ENCODE results near the gene PTPRG. TPM values are rescaled to one million over a fixed set of nuclear protein-coding genes. Genes with fewer than 3 reads are reported as not detected.
A peak's percentile ranks its signal among the peaks of the same experiment; 100 is the strongest.
"Not testable (repeated sequence)": the region's sequence is repeated elsewhere in the genome, so short reads cannot be mapped to it uniquely, and the experiment has no call there.

Gene PTPRG
- total RNA-seq, 1 experiment from 2014 or later: 69.3 TPM

DNA sequence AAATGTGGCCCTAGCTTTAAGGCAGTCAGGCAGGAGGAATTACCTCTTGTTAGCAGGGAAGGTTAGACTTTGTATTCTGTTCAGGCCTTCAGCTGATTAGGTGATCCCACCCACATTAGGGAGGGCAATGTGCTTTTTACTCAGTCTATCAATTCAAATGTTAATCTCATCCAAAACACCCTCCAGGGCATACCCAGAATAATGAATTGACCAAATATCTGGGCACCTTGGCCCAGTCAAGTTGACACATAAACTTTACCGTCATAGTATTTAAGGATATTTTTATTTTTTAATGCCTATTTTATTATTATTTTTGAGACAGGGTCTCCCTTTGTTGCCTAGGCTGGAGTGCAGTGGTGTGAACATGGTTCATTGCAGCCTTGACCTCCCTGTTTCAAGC, 146.1 kb downstream of the PTPRG start:
- no peak overlapping the region for H2BK15ac ChIP-seq (ENCODE audit: low read depth, low read length)
- H3K27ac ChIP-seq (ENCODE audit: insufficient read length, low read depth, low read length): peak overlapping the region; percentile 29
- peaks cover 29% of the 10 kb centered on the region for H3K4me1 ChIP-seq (ENCODE audit: insufficient read depth, low read length)
- no peak overlapping the region for H3K18ac ChIP-seq (ENCODE audit: insufficient read length, low read depth, low read length)
- H2BK120ac ChIP-seq (ENCODE audit: low read depth, low read length, poor library complexity, severe bottlenecking): no peak overlapping the region
- peak overlapping the region; percentile 51 for H2AK5ac ChIP-seq (ENCODE audit: insufficient read length, low read length)
- no peak overlapping the region for H3K4me3 Mint-ChIP-seq
- no peak overlapping the region for H2BK12ac ChIP-seq (ENCODE audit: insufficient read length, low read depth, low read length)
- no peak for TF ChIP-seq CTCF (conservative IDR thresholded peaks at IDR 0.05)
- no peaks in the 10 kb centered on the region for H3K27me3 Mint-ChIP-seq (ENCODE audit: low read depth)
- H3K36me3 Mint-ChIP-seq (ENCODE audit: insufficient read depth in 1 of 3, low read depth in 3 of 3): peaks cover 21 to 23% (median 22%) of the 10 kb centered on the region in 3 experiments
- no peaks in the 10 kb centered on the region for H3K27me3 ChIP-seq (ENCODE audit: insufficient read depth, low read length)
- no peak overlapping the region for H3K9ac ChIP-seq (ENCODE audit: extremely low read depth, insufficient read length, low read length)
- no peak overlapping the region for H2AFZ ChIP-seq (ENCODE audit: low read length)
- H3K23me2 ChIP-seq (ENCODE audit: insufficient read length, low read depth, low read length, poor library complexity, severe bottlenecking): no peaks in the 10 kb centered on the region
- no peaks in the 10 kb centered on the region for H4K20me1 ChIP-seq (ENCODE audit: control insufficient read depth, insufficient read depth, insufficient read length)
- no peak overlapping the region for H3T11ph ChIP-seq (ENCODE audit: low read length)
- no peak overlapping the region for H2BK5ac ChIP-seq (ENCODE audit: insufficient read length, low read length)
- H3K23ac ChIP-seq (ENCODE audit: insufficient read length, low read depth, low read length): no peak overlapping the region
- peaks cover 72 to 78% of the 10 kb centered on the region in 2 experiments for H3K4me1 Mint-ChIP-seq
- H4K91ac ChIP-seq (ENCODE audit: insufficient read length, low read depth, low read length): no peak overlapping the region
- H3K27ac Mint-ChIP-seq: peak overlapping the region; percentile 72 to 85 (median 73); a peak in 4 of 7 replicates
- H3K9me3 Mint-ChIP-seq: peaks cover 3 to 15% of the 10 kb centered on the region in 2 experiments; a peak in 4 of 5 replicates
- no CpG with 5 or more reads among the region's 1 CpG for whole genome bisulfite sequencing (ENCODE audit: extremely low coverage, insufficient read length, low lambda C conversion rate)
- peaks cover 42% of the 10 kb centered on the region; the same call in 1 of the 2 replicates for H3K79me2 ChIP-seq (ENCODE audit: insufficient read depth, low read length)
- no peak overlapping the region for H3K4me2 ChIP-seq (ENCODE audit: insufficient read depth, insufficient read length, low read length)
- H4K5ac ChIP-seq (ENCODE audit: insufficient read length, low read depth, low read length): no peak overlapping the region
- DNase-seq: no peak
- H3K14ac ChIP-seq (ENCODE audit: insufficient read depth, low read length): no peak overlapping the region
- H3K9me3 ChIP-seq (ENCODE audit: control insufficient read depth, low read depth, low read length): no peaks in the 10 kb centered on the region
- peaks cover 17% of the 10 kb centered on the region for H3K79me1 ChIP-seq (ENCODE audit: insufficient read depth, low read depth, low read length, poor library complexity, severe bottlenecking)
- H3K56ac ChIP-seq (ENCODE audit: insufficient read length, low read depth, low read length): no peak overlapping the region
- H3K4ac ChIP-seq (ENCODE audit: low read depth, low read length): no peak overlapping the region
- no peak overlapping the region for H2BK20ac ChIP-seq (ENCODE audit: low read depth, low read length, poor library complexity, severe bottlenecking)
- H4K8ac ChIP-seq (replicated peaks; ENCODE audit: insufficient read length, low read depth, low read length): no peak overlapping the region

- H2BK5ac ChIP-seq (ENCODE audit: insufficient read length, low read length); H3K27ac Mint-ChIP-seq; H3K18ac ChIP-seq (ENCODE audit: insufficient read length, low read depth, low read length); H4K91ac ChIP-seq (ENCODE audit: insufficient read length, low read depth, low read length); H2BK12ac ChIP-seq (ENCODE audit: insufficient read length, low read depth, low read length); H3K4me2 ChIP-seq (ENCODE audit: insufficient read depth, insufficient read length, low read length); H3K14ac ChIP-seq (ENCODE audit: insufficient read depth, low read length); H3K9me3 ChIP-seq (ENCODE audit: control insufficient read depth, low read depth, low read length); H2BK15ac ChIP-seq (ENCODE audit: low read depth, low read length); H3K23me2 ChIP-seq (ENCODE audit: insufficient read length, low read depth, low read length, poor library complexity, severe bottlenecking); H3K27ac ChIP-seq (ENCODE audit: insufficient read length, low read depth, low read length); H2BK20ac ChIP-seq (ENCODE audit: low read depth, low read length, poor library complexity, severe bottlenecking); H3T11ph ChIP-seq (ENCODE audit: low read length); H4K8ac ChIP-seq (replicated peaks; ENCODE audit: insufficient read length, low read depth, low read length); H3K79me1 ChIP-seq (ENCODE audit: insufficient read depth, low read depth, low read length, poor library complexity, severe bottlenecking); H2AFZ ChIP-seq (ENCODE audit: low read length); H3K56ac ChIP-seq (ENCODE audit: insufficient read length, low read depth, low read length); H3K4me1 ChIP-seq (ENCODE audit: insufficient read depth, low read length); H2AK5ac ChIP-seq (ENCODE audit: insufficient read length, low read length); H2BK120ac ChIP-seq (ENCODE audit: low read depth, low read length, poor library complexity, severe bottlenecking); H3K9ac ChIP-seq (ENCODE audit: extremely low read depth, insufficient read length, low read length); H3K4ac ChIP-seq (ENCODE audit: low read depth, low read length); H4K5ac ChIP-seq (ENCODE audit: insufficient read length, low read depth, low read length); H3K23ac ChIP-seq (ENCODE audit: insufficient read length, low read depth, low read length); H3K27me3 Mint-ChIP-seq (ENCODE audit: low read depth); DNase-seq; H3K4me3 Mint-ChIP-seq; H3K27me3 ChIP-seq (ENCODE audit: insufficient read depth, low read length); H4K20me1 ChIP-seq (ENCODE audit: control insufficient read depth, insufficient read depth, insufficient read length): not testable (repeated sequence)
- peaks cover 3 to 15% of the 10 kb centered on the region in 2 experiments; a peak in 4 of 5 replicates for H3K9me3 Mint-ChIP-seq
- peaks cover 24 to 32% (median 31%) of the 10 kb centered on the region in 3 experiments for H3K36me3 Mint-ChIP-seq (ENCODE audit: insufficient read depth in 1 of 3, low read depth in 3 of 3)
- H3K4me1 Mint-ChIP-seq: peaks cover 54 to 68% of the 10 kb centered on the region in 2 experiments
- no CpG with 5 or more reads among the region's 3 CpGs for WGBS (ENCODE audit: extremely low coverage, insufficient read length, low lambda C conversion rate)
- peaks cover 46% of the 10 kb centered on the region; the same call in 1 of the 2 replicates for H3K79me2 ChIP-seq (ENCODE audit: insufficient read depth, low read length)
Observed at GRCh38 chr3:61710920-61711319, 149.5 kb downstream of the PTPRG start.
